ENCODE measurements around the gene MOCS2.

MOCS2 gene

DNA sequence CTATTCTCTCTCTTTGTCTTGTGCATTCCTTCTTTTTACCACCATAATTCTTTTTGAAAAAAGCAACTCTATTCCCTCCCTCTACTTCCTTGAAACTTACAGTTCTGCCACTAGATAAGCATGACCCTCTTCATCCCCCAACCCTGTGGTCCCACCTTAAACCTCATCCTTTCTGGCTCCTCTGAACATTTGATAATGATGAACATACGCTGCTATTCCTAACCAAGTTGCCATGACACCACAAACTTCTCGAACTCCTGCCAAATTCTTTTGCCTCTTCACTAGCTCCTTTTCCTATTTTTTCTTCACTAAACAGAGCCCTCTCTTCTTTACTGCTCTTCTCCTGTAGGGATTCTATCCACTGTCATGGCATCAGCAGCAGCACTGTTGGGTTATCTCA lies 57.1 kb downstream of the MOCS2 start:
- DNase-seq: no peak

DNA sequence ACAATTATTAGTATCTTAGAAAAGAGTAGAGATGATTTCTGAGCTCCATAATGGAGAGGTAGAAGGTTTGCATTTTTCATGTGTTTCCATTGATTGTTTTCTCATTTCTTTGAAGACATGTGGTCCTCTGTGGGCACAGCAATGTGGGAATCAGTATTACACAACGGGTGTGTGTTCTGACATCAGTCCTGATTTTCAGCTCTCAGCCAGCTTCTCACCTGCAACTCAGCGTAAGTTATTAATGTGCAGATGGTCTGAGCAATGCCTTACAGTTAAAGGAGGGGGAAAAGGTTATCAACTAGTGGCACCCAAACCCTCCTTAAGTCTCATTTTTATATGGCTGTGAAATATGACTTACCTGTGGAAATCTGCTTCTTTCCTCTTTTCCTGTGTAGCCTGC lies 61.3 kb downstream of the MOCS2 start:
- DNase-seq: no peak

Data from amygdala (tissue), 56 donors.